Stimulated activated CD8-positive, alpha-beta memory T cell treated with anti-CD3 and anti-CD28 coated beads, Interleukin-15, amount 100 ng/mL, for 48 hours (primary cell): ENCODE measurements around the gene PDE3B.
"Not testable (repeated sequence)": the region's sequence is repeated elsewhere in the genome, so short reads cannot be mapped to it uniquely, and the experiment has no call there.

ENCODE experiments used
- DNase-seq, 2 donors: peaks; one replicate each; pipeline ENCODE4 v3.0.0-alpha.2; 2020; ENCODE audit warnings: low read depth in 2 of 2

Gene PDE3B

GRCh38 chr11:14743667-14744066, 100.1 kb downstream of the PDE3B start:
- not testable (repeated sequence) for DNase-seq

GRCh38 chr11:14746857-14747395, 103.3 kb downstream of the PDE3B start:
- no peak for DNase-seq

- no peak for DNase-seq
Observed at GRCh38 chr11:14748090-14748489, 104.5 kb downstream of the PDE3B start.

GRCh38 chr11:14750911-14751310, 107.3 kb downstream of the PDE3B start:
- no peak for DNase-seq

- DNase-seq, result no peak
Observed at GRCh38 chr11:14751975-14752407, 108.4 kb downstream of the PDE3B start.

- DNase-seq, result no peak
Observed at GRCh38 chr11:14755140-14755539, 111.5 kb downstream of the PDE3B start.

- no peak for DNase-seq
Observed at GRCh38 chr11:14756349-14756748, 112.7 kb downstream of the PDE3B start.

GRCh38 chr11:14759300-14760012, 115.9 kb downstream of the PDE3B start:
- not testable (repeated sequence) for DNase-seq

- no peak for DNase-seq
Observed at GRCh38 chr11:14764179-14764578, 120.6 kb downstream of the PDE3B start.

GRCh38 chr11:14764579-14765527, 121.2 kb downstream of the PDE3B start:
- no peak for DNase-seq

GRCh38 chr11:14766585-14766984, 123.0 kb downstream of the PDE3B start:
- DNase-seq, result no peak

GRCh38 chr11:14768526-14769188, 125.1 kb downstream of the PDE3B start:
- no peak for DNase-seq

GRCh38 chr11:14773755-14774154, 130.2 kb downstream of the PDE3B start:
- DNase-seq, result no peak

GRCh38 chr11:14774721-14775120, 131.1 kb downstream of the PDE3B start:
- no peak for DNase-seq

GRCh38 chr11:14775897-14776296, 132.3 kb downstream of the PDE3B start:
- DNase-seq, result no peak

GRCh38 chr11:14778460-14778859, 134.9 kb downstream of the PDE3B start:
- not testable (repeated sequence) for DNase-seq

- DNase-seq, result no peak
Observed at GRCh38 chr11:14783788-14784187, 140.2 kb downstream of the PDE3B start.

- DNase-seq, result no peak
Observed at GRCh38 chr11:14784230-14784629, 140.6 kb downstream of the PDE3B start.

- no peak for DNase-seq
Observed at GRCh38 chr11:14789879-14790484, 146.4 kb downstream of the PDE3B start.

- no peak for DNase-seq
Observed at GRCh38 chr11:14793546-14793945, 149.9 kb downstream of the PDE3B start.

- not testable (repeated sequence) for DNase-seq
Observed at GRCh38 chr11:14796028-14796427, 152.4 kb downstream of the PDE3B start.

- no peak for DNase-seq
Observed at GRCh38 chr11:14803846-14804245, 160.2 kb downstream of the PDE3B start.
